Ammon's horn (tissue), 1 donor: Measurements from ENCODE around the gene FAAP20.

Experiments
- DNase-seq: peaks from one replicate; pipeline ENCODE4 v3.0.0-alpha.2; 2016; ENCODE audit warnings: low spot score

FAAP20 gene, protein sequence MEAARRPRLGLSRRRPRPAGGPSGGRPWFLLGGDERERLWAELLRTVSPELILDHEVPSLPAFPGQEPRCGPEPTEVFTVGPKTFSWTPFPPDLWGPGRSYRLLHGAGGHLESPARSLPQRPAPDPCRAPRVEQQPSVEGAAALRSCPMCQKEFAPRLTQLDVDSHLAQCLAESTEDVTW

DNA sequence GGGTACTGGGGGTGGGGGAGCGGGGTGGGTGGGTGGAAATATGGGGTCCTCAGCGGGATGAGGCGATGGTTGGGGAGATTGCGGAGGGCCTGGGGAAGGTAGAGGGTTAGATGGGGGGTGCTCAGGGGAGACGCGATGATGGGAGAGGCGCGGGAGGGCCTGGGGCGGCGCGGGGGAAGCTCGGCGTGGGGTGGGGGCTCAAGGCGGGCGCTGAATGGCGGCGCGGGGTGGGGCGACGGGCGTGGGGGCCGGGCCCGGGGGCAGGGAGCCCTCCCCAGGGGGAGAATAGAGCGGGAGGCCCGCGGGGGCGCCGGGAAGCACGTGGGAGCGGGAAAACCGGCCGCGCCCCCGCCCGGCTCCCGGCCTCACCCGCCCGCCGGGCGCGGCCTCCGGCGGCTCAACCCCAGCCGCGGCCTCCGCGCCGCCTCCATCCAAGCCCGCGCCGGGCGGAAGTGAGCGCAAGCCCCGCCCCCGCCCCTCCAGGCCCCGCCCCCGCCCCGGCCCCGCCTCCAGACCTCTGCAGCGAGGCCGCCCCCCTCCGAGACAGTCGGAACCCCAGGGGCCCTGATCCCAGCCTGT is at the start of gene FAAP20:
TSS of gene FAAP20 (minus strand) at position 454 of the 579 bp plus-strand sequence. CDS start at position 431, 23 bp downstream.
- DNase-seq: peak; percentile 70

DNA sequence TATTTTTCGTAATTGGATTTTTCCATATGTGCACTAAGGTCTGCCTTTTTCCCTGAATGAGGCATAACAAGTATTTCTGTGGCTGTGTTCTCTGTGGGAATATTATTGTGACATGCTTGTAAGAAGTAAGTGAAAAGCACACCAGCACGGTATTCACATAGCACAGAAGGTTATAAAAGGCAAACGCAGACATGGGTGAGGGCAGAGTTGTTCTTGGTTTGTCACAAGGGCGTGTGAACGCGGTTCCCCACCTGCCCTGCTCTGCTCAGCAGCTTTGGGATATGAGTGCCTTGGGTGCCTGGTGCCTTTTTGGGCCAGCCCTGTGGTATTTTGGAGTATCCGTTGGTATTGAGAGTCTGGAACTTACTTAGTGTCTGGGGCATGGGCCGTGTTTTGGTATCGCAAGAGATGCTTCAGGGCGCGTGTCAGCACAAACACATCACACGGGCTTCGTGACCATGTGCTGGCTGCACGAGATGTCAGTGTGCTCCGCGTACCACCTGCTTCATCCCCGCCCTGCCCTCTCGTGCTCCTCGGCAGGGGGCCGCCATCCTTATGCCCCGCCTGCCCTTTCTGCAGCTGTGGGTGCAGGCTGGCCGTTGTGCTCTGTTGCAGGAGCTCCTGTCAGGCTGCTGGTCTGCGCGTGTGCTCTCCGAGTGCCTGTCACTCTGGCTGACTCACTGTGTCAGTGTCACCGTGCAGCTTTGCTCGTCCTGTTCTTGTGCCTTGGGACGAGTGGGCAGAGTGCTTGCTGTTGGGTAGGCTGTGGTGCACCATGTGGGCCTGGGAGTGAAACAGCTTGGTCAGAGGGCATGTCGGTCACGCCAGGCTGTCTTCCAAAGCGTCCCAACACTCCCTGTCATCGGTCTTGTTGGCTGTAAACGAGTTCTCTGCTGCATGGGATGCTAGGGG is 48.5 kb upstream of the FAAP20 start:
- DNase-seq: peak; percentile 74

DNA sequence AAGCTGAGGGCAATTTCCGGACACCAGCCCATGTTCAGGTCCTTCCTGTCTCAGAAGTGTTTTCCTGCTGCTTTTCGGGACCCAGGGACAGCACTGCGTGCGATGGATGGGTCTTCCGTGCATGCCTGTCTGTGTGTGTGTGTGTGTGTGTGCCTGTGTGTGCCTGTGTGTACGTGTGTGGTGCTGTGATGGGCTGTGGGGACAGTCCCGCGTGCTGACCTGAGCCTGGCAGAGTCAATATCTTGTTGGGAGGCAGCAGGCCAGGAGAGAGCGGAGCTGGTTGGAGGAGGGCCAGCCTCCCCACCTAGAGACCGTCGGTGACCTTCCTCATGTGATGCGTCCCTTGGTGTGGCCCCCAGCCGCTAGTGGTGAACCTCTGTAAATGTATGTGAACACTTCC is 47.2 kb upstream of the FAAP20 start:
- DNase-seq: no peak

DNA sequence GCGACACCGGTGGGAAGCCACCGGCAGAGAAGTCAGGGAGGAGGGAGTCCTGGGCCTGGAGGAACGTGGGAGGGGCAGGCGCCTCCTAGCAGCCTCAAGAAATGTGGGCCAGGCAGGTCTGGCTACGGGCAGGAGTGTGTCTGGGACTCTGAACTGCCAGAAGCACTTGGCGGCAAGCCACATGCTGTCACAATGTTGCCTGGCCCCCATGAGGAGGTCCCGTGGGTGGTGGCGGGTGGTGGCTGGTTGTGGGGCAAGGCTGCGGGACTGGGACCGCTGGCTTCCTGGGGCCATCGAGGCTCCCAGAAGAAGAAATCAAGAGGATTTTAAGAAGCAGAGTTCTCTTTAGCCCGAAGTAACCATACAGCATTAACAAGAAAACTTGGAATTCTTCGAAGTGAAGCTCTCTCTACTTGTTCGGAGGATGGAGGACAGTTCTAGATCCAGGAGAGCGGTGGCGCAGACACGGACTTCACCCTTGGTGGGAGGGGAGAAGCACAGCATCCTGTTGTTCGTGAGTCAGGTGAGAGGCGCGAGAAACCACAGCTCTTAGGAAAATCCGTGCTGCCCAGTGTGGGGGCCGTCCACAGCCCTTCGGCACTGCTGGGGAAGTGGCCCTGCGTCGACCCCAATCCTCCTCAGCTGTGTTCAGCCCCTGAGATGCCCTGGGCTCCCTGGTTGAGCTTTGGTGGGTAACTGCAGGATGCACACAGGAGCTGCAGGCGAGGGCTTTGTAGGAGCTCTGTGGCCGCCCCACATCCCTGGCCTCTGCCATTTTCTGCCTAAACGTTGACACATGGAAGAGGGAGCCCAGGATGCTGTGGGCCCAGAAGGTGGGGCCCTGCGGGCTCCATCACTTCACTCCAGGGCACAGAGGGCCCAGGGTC is 45.9 kb upstream of the FAAP20 start:
- peak; percentile 82 for DNase-seq

DNA sequence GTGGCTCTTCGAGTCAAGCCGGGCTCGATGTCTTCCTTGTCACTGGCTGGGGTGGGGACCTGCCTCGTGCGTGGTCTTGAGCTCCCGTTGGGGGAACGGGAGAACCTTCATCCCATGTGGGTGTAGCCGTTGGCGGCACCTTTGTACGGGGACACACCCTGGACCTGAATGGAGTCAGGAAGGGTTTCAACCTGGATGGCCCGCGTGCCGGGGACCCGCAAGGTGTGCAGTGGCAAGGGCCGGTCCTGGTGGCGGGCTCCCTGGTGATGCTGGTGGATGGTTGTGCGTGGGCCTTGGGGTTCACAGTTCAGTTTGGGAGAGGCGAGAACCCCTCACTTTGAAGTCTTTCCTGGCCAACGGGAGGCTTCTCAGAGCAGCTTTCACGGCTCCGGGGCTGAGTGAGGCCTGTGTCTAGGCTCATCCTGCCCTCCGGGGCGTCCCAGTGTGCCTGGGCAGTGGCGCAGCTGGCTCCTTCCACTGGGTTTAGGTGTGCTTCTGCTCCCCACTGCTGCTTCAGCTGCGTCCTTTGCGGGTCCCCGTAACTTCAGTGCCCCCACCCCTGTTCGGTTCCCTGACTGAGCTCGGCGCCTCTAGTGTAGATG is 44.9 kb upstream of the FAAP20 start:
- no peak for DNase-seq

DNA sequence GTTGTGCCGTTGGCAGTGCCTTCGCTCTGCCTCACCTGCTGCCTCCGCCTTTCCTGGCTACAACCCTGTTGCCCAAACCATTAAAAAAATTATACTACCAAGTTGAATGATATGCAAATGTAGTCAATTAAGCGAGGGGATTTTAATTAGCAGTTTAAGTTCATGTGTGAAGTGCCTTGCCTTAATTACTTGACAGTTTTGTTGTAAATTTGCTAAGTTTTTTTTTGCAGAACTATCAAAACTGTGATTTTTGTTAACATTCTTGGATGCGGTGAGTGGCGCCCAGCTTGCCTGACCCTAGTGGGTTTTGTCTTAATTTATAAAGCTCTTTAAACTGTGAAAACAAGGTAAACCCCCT is 44.4 kb upstream of the FAAP20 start:
- no peak for DNase-seq

DNA sequence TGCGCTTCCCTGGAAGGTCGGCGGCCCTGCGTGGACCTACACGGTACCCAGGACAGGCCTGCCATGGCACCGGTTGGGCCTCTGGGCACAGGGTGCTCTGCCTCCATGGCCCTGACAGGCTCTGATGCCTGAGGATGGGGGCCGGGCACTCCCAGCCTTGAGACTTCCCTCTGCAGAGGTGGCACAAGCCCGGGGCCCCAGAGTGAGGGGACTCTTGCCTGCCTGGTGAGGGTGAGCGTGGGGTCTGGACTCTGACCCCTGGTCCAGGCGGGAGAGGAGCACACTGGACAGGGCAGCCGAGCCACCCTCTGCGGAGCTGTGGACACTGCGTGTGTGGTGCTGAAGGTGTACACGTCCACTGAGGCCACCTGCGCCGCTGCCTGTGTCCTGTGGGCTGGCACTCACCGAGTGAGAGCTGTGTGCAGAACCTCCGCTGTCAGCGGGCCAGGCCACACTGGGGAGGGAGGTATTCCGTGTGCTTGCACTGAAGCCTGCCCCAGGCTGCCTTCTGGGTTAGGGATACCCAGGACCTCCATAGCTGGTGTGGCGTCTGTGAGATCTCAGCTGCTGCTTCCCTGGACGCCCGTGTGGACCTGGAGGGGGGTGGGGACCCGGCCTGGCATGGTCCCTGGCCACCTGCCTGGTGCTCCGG is 43.9 kb upstream of the FAAP20 start:
- no peak for DNase-seq

DNA sequence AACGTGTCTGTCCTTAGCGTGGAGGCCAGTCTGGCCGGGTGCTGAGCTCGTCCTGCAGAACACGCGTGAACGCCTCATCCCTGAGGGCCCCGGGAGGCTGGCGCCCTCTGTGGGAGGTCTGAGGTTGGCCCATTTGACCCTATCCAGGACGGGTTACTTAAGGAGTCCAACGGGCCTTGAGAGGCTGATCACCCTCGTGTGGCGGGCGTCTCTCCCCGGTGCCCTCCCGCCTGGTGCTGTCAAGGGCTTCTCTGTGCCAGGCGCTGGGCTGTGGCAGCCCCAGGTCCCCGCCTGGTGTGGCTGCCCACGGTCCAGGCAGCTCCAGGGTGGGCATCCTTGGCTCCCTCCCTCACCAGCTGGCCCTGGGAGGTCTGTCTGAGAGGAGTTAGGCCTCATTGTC is 43.2 kb upstream of the FAAP20 start:
- no peak for DNase-seq

DNA sequence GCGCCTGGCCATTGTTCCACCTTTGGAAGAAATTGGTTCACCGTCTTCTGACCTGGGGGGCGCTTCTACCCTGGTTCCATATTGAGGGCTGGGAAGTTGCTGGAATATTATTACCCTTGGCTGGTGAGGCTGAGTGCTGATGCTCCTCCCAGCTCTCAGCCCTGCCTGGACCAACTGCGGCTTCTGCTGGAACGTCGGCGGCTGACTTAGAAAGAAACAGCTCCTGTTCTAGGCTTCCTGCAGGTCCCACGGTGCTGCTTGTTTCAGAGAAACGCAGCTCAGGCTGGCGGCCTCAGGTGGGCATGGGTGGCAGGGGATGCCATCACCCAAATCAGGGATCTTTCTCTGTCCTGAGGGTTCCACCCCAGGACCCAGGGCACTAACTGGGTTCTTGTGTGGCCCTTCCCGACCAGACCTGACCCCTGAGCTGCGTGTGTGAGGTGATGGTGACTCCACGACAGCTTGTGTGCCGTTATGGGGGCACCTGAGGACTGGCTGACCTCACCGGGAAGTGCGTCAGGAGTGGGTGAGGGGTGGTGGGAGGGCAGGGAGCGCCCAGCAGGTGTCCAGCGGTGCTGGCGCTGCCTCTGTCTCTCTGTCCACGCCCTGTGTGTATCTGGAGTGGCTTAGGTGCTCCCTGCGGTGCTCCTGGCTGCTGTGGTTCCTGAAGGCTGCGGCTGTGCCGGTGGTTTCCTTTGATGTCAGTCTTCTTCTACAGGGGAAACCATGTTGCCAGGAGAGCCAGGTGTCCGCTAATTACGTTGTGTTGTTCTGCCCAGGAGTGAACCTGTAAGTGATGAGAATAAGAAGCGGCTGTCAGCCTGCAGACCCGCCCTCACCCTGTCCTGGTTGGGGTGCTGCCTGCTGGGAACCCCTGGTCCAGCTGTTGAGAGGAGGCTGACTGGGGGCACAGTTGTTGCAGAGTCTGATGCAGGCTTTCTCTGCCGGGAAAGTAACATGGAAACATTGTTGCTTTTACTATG is 42.4 kb upstream of the FAAP20 start:
- DNase-seq: no peak

DNA sequence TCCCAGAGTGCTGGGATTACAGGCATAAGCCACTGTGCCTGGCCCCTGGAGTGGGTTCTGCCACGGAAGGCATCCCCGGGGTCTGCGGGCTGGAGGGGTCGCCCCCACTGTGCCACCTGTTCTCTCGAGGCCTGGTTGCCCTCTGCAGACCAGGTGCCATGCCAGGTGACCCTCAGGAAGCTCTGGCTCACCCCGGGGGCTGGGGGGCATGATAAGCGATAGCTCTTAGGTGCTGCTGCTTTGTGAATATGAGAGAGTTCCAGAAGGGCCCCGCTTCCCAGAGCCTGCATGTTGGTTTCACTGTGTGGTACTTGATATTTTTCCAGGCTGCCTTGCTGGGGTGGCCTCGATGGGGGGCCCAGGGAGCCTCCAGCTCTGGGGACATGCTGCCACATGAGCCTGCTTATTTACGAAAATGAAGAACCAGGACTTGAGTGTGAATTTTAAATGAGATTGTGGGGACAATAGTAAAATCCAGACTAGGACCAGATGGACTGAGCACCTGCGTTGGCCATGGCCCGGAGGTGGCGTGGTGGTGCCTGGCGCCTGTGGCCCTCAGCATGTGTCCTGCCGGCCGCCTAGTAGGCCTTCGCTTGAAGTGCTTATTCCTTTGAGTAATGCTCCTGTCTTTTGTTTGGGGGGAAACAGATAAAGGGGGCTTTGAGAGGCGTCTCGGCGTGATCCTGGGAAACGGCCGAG is 40.9 kb upstream of the FAAP20 start:
- DNase-seq: no peak

DNA sequence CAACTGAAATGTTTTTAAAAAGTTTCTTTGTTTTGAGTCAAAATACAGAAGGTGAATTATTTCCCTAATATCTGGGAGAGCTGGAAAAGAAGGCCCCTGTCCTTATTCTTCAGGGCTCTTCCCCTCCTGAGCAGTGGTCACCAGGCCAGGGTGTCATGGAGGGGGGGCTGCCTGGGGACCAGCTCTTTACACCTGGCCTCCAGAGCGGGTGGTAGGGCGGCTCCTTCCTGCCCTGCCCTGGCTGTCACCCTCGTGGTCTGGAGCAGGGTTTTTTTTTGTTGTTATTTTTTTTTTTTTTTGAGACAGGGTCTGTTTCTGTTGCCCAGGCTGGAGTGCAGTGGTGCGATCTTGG is 40.2 kb upstream of the FAAP20 start:
- no peak for DNase-seq

DNA sequence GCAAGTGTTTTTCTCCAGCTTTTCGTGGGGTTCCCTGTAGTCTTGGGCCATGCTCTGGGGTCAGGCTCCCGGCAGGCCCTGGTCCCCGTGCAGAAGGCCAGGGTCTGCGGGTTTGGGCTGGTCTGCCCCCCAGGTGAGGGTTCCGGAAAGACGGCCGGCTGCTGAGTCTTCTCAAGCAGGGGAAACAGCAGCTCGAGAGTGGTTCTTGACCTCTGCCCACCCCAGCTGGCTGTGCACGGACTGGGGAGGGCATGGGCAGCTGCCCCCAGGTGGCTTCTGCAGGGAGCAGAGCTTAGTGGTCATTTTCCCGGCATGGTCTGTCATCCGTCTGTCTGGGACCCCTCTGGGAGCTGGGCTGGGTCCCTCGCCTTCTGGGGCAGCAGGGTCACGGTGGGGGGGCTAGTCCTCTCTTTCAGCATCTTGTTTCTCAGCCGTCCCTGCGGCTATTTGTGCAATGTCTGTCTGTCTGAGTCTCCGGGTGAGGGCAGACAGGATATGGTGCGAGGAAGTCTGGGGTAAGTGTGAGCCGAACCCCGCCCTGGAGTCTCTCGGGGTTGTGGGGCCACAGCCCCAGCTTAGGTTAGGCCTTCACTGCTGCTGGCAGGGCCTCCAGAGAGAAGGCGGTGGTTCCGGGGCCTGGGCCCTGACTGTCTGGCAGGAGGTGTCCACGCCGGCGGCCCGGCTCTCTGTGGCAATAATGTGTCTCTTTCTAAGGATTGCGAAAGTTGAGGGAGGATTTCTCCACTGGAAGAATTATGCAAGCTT is 39.6 kb upstream of the FAAP20 start:
- DNase-seq: peak; percentile 83

DNA sequence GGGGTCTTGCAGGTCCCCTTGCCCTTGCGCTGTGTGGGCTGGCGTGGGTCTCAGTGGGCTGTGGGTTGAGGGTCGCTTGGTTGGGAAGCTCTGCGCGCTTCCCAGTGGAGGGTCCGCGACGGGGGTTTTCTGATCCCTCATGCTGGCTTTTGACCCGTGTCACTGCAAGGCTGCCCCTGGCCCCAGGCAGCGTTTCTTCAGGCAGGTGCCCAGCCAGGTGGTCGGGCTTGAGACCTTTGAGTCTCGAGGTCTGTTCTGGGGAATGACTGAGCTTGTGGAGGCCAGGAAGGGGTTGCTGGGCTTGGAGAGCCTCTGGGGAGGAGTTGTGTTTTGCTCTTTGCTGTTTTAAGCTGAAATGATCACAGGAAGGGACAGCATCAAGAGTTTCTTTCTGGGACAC is 38.9 kb upstream of the FAAP20 start:
- no peak for DNase-seq

DNA sequence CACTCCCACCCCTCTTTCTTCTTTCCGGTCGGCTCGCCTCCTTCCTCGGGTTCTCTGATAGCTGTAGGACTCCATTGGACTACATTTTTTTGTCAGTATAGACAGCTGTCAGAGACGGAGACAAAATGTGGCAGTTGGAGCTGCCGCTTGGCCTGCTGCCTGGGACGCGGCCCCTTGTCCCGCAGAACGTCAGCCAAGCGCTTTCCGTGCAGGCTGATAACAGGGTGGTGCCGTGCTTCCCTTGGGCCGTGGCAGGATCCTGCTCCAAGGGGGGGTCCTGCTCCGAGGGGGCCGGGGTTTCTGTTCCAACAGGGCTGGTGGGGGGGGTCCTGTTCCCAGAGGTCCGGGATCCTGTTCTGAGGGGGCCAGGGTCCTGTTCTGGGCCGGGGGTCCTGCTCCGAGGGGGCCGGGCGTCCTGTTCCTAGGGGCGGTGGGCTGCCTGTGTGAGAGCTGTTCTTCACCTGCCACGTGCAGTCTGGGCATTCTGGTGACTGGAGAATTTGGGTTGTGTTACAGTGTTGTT is 38.4 kb upstream of the FAAP20 start:
- DNase-seq: no peak

DNA sequence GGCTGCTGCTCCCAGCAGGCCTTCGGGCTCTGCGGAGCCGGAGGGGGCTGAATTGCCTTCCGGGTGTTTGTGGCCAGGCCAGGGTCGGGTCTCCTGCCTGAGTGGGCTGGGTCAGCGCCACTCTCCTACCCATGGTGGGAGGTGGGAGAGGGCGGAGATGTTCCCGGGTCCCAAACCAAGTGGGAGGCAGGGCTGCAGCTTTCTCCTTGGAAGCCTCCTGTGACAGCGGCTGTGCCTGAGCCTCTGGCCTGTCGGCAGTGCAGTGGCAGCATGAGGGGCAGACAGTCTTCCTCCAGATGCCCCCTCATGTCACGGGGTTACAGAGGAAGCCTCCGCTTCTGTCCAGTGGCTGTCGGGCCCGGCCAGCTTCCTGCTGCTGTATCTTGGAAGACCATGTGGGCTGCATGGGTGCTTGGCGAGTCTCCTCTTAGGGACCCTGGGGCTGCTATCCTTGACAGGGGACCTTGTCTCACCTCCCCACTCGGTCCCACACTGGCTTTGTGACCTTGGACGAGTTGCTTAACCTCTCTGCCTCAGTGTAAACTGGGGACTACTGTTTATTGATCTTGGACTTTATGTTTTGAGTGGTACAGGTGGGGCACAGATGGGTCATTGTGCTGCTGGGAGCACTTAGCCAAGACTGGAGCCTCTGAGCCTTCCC is 37.8 kb upstream of the FAAP20 start:
- DNase-seq: no peak

DNA sequence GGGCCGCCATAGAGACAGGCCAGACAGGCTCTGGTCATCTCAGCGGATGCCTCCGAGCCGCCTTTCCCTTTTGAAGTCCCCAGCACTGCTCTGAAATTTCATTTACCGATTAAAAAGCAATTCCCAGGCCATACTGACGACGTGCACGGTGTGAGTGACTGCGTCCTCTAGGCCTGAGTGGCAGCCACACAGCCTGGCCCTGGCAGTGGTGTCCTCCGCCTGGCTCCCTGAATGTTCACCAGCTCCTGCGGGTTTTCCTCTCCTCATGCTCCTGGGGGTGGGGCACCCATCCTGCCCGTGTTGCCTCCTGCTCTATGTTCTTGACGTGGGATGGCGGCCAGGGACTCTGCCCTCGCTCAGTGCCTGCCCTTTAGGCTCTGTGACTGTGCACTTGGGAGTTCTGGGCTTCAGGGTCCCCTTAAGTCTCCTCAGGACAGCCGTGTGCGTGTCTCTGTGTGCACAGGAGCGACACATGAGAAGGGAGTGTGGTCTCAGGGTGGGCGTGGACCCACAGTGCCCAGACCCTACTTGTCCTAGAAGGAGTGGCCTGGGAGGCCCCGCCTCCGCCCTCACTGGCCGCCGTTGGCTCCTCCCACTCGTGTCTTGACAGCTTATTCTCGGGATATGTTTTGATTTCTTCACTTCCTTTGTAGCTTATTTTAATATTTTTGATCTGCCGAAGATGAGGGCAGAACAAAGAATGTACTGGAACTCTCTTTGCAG is 37.1 kb upstream of the FAAP20 start:
- DNase-seq: peak; percentile 81
